ENCODE measurements around the gene LAMA4.

DNA sequence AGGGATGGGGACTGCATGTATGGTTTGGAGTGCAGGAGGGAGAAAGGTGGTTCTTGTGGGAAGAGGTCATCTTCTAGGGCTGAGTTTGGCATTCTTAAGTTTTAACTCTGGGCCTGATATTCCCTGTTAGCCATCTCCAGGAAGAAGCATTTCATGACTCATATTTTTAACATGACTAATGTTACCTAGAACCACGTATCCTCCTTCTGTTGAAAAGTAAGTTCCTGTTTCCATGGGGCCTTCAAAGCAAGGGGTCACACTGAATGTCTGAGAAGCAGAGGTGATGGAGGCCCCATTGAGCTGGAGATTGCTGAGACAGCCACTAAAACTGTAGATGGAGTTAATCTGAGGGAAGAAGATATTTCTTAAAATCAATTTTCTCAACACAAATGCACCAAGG, 136.8 kb downstream of the LAMA4 start:
- TF ChIP-seq, protein P1, sequence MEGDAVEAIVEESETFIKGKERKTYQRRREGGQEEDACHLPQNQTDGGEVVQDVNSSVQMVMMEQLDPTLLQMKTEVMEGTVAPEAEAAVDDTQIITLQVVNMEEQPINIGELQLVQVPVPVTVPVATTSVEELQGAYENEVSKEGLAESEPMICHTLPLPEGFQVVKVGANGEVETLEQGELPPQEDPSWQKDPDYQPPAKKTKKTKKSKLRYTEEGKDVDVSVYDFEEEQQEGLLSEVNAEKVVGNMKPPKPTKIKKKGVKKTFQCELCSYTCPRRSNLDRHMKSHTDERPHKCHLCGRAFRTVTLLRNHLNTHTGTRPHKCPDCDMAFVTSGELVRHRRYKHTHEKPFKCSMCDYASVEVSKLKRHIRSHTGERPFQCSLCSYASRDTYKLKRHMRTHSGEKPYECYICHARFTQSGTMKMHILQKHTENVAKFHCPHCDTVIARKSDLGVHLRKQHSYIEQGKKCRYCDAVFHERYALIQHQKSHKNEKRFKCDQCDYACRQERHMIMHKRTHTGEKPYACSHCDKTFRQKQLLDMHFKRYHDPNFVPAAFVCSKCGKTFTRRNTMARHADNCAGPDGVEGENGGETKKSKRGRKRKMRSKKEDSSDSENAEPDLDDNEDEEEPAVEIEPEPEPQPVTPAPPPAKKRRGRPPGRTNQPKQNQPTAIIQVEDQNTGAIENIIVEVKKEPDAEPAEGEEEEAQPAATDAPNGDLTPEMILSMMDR (IDR thresholded peaks at IDR 0.05; ENCODE audit: low read depth, low read length, missing input control), result no peak
- no peak for TF ChIP-seq HNF4G (IDR thresholded peaks at IDR 0.05)
- no peak for TF ChIP-seq SP1 (IDR thresholded peaks at IDR 0.05)

Measured in liver (tissue), 3 donors.